Suprapubic skin (tissue), 4 donors: ENCODE measurements around the gene CERS6.

ENCODE experiments used
- CTCF ChIP-seq, 2 donors: fragments of 200-600 bp in 1 of 2; fragments of 450-650 bp in 1 of 2; sonication (generic) in 1 of 2; IDR thresholded peaks; one replicate each; pipeline ENCODE4 v1.5.1; 2016 to 2019; ENCODE audit warnings: antibody characterized with exemption in 2 of 2, mild to moderate bottlenecking in 1 of 2, moderate library complexity in 1 of 2
- EP300 ChIP-seq: sonication (generic); formaldehyde crosslinking; IDR thresholded peaks from one replicate; pipeline ENCODE4 v1.6.1; 2017; ENCODE audit warnings: antibody characterized with exemption
- POLR2A ChIP-seq, 2 donors: fragments of 450-650 bp; IDR thresholded peaks; one replicate each; pipeline ENCODE4 v1.6.1; 2017; ENCODE audit warnings: antibody characterized with exemption in 2 of 2, mild to moderate bottlenecking in 2 of 2, moderate library complexity in 2 of 2
- POLR2AphosphoS5 ChIP-seq, 3 donors: sonication (generic); formaldehyde crosslinking; IDR thresholded peaks; one replicate each; pipeline ENCODE4 v1.6.1; 2017; ENCODE audit warnings: antibody characterized with exemption in 3 of 3

- TF ChIP-seq CTCF (IDR thresholded peaks at IDR 0.05) = no peak
- TF ChIP-seq POLR2AphosphoS5 (IDR thresholded peaks at IDR 0.05) = no peak
- TF ChIP-seq EP300 = no peak
- no peak for TF ChIP-seq POLR2A (IDR thresholded peaks at IDR 0.05)
Observed at GRCh38 chr2:168694173-168694572, 238.1 kb downstream of the CERS6 start.
